Upper lobe of left lung (tissue), 4 donors: ENCODE results near the gene PRKG1.

Experiments used
- EP300 ChIP-seq, 4 donors: sonication (generic); formaldehyde crosslinking; IDR thresholded peaks; one replicate each; pipeline ENCODE4 v1.5.1; 2017; ENCODE audit warnings: antibody characterized with exemption in 4 of 4, control low read depth in 2 of 4
- POLR2AphosphoS5 ChIP-seq, 2 donors: sonication (generic); formaldehyde crosslinking; IDR thresholded peaks; one replicate each; pipeline ENCODE4 v1.5.1; 2017; ENCODE audit warnings: antibody characterized with exemption in 2 of 2
- TF ChIP-seq, protein P1 (sequence below), 6 experiments: fragments of 450-650 bp in 4 of 6; fragments of 200-600 bp in 2 of 6; sonication (generic) in 2 of 6; IDR thresholded peaks; one replicate each; pipeline ENCODE4 v1.5.1; 2016 to 2019; ENCODE audit warnings: antibody characterized with exemption in 6 of 6

DNA sequence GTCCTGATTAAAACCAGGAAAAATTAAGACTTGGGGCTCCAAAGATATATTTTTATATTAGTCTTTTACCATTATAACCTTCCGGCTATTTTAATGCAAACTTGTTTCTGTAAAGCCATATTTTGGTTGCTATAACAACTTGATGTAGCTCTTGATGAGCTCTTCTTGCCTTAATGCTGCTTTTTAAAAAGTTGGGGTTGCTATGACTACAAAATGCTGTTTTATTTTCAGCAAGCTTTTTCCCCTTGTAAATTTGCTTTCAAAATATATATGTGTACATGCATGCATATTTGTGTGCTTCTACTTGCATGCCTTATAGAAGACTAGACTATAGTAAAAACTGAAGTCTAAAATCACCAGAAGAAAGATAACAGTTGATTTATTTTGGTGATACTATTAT, 525.4 kb downstream of the PRKG1 start:
- TF ChIP-seq, protein P1, sequence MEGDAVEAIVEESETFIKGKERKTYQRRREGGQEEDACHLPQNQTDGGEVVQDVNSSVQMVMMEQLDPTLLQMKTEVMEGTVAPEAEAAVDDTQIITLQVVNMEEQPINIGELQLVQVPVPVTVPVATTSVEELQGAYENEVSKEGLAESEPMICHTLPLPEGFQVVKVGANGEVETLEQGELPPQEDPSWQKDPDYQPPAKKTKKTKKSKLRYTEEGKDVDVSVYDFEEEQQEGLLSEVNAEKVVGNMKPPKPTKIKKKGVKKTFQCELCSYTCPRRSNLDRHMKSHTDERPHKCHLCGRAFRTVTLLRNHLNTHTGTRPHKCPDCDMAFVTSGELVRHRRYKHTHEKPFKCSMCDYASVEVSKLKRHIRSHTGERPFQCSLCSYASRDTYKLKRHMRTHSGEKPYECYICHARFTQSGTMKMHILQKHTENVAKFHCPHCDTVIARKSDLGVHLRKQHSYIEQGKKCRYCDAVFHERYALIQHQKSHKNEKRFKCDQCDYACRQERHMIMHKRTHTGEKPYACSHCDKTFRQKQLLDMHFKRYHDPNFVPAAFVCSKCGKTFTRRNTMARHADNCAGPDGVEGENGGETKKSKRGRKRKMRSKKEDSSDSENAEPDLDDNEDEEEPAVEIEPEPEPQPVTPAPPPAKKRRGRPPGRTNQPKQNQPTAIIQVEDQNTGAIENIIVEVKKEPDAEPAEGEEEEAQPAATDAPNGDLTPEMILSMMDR (IDR thresholded peaks at IDR 0.05): no peak
- no peak for TF ChIP-seq POLR2AphosphoS5 (IDR thresholded peaks at IDR 0.05)
- TF ChIP-seq EP300 (IDR thresholded peaks at IDR 0.05): no peak
